ENCODE data around the gene TMEM14A.

Gene TMEM14A

GRCh38 chr6:52725535-52726192, 54.8 kb downstream of the TMEM14A start:
- TF ChIP-seq, protein P1, sequence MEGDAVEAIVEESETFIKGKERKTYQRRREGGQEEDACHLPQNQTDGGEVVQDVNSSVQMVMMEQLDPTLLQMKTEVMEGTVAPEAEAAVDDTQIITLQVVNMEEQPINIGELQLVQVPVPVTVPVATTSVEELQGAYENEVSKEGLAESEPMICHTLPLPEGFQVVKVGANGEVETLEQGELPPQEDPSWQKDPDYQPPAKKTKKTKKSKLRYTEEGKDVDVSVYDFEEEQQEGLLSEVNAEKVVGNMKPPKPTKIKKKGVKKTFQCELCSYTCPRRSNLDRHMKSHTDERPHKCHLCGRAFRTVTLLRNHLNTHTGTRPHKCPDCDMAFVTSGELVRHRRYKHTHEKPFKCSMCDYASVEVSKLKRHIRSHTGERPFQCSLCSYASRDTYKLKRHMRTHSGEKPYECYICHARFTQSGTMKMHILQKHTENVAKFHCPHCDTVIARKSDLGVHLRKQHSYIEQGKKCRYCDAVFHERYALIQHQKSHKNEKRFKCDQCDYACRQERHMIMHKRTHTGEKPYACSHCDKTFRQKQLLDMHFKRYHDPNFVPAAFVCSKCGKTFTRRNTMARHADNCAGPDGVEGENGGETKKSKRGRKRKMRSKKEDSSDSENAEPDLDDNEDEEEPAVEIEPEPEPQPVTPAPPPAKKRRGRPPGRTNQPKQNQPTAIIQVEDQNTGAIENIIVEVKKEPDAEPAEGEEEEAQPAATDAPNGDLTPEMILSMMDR (IDR thresholded peaks at IDR 0.05; ENCODE audit: low read depth, low read length) = no peak
- DNase-seq (ENCODE audit: extremely low read depth, low read depth) = no peak

GRCh38 chr6:52726193-52726542, 55.3 kb downstream of the TMEM14A start:
- no peak for DNase-seq (ENCODE audit: extremely low read depth, low read depth)
- TF ChIP-seq, protein P1 (IDR thresholded peaks at IDR 0.05; ENCODE audit: low read depth, low read length) = no peak

DNA sequence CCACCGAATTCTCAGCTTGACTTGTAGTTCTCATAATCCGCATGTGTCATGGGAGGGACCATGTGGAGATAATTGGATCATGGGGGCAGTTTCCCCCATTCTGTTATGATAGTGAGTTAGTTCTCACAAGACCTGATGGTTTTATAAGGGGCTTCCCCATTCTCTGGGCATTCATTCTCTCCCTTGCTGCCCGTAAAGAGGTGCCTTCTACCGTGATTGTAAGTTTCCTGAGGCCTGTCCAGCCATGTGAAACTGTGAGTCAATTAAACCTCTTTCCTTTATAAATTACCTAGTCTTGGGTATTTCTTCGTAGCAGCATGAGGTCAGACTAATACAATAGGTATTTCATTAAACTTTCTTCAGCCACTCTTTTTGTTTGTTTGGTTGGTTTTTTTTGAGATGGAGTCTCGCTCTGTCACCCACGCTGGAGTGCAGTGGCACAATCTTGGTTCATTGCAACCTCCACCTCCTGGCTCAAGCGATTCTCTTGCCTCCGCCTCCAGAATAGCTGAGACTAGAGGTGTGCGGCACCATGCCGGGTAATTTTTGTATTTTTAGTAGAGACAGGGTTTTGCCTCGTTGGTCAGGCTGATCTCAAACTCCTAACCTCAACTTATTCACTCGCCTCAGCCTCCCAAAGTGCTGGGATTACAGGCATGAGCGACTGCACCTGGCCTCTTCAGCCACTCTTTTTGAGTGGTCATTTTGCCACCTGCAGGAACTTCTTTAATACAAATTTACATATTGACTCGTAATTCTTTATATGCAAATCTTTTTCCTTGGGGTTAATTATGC, 56.0 kb downstream of the TMEM14A start:
- TF ChIP-seq, protein P1 (IDR thresholded peaks at IDR 0.05; ENCODE audit: low read depth, low read length) = no peak
- DNase-seq (ENCODE audit: extremely low read depth, low read depth) = no peak

- TF ChIP-seq, protein P1 (IDR thresholded peaks at IDR 0.05; ENCODE audit: low read depth, low read length) = no peak
- DNase-seq (ENCODE audit: extremely low read depth, low read depth) = no peak
These were observed 57.0 kb downstream of the TMEM14A start for GRCh38 chr6:52727908-52728307.

DNA sequence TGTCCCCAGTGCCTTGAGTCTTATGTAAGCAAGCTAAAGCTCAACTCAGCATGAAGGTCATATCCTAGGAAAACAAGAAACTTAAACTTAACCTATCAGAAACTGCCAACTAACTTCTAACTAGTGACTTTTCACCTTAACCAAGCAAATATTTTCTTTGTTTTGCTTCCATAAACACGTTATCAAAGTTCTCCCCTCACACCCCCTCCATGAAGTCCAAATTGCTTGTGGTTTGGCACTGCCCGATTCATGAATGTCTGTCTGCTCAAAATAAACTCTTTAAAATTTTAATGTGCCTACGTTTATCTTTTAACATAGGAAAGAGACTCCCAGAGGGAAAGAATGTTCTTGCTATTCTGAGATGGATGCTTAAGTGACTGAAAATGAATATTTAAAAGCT, 57.5 kb downstream of the TMEM14A start:
- DNase-seq (ENCODE audit: extremely low read depth, low read depth) = no peak
- TF ChIP-seq, protein P1 (IDR thresholded peaks at IDR 0.05; ENCODE audit: low read depth, low read length) = no peak

GRCh38 chr6:52729576-52729975, 58.7 kb downstream of the TMEM14A start:
- DNase-seq (ENCODE audit: extremely low read depth, low read depth) = no peak
- TF ChIP-seq, protein P1 (IDR thresholded peaks at IDR 0.05; ENCODE audit: low read depth, low read length) = no peak

DNA sequence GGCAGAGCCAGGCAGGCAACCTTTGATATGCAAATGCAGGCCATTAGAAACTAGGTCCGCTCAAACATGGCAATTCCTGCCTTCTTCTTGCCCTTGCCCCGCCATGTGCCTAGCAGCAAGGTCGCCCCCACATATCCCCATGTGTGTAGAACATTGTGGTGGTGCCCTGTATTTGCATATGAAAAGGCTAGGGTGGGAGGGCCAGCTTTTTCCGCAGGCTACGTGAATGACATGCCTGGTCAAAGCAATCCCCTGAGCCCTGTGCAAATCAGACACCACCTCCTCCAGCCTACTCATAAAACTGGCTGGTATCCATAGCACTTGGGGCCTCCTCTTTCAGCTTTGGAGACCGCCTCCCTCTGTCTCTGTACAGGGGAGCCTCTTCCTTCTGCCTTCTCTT, 60.8 kb downstream of the TMEM14A start:
- TF ChIP-seq, protein P1 (IDR thresholded peaks at IDR 0.05; ENCODE audit: low read depth, low read length) = no peak
- no peak for DNase-seq (ENCODE audit: extremely low read depth, low read depth)

Data from AG09319 (cell line).